Measurements from ENCODE around the gene ATP7B. TPM values are rescaled to one million over a fixed set of nuclear protein-coding genes. Genes with fewer than 3 reads are reported as not detected.

ATP7B gene
- polyA plus RNA-seq, 3 donors, result 0.39 to 0.44 TPM; not detected in 1

GRCh38 chr13:51921790-51922740, 89.2 kb downstream of the ATP7B start:
- 98% methylated on average over 5 of the region's 14 CpGs for WGBS (ENCODE audit: insufficient coverage)
- H3K9me3 Mint-ChIP-seq, result no peaks in the 10 kb centered on the region
- H3K27me3 ChIP-seq (ENCODE audit: control insufficient read depth in 2 of 2, insufficient read depth in 2 of 2, low read length in 2 of 2), result no peaks in the 10 kb centered on the region
- no peaks in the 10 kb centered on the region for H3K4me1 Mint-ChIP-seq
- H3K4me3 ChIP-seq (replicated peaks in 1 of 3; ENCODE audit: low read depth in 2 of 3, low read length in 3 of 3), result no peak overlapping the region
- H3K27ac ChIP-seq (ENCODE audit: low read depth in 1 of 2, low read length in 2 of 2), result no peak overlapping the region
- no peak overlapping the region for H3K27ac Mint-ChIP-seq
- no peak overlapping the region for H3K9ac ChIP-seq (ENCODE audit: insufficient read depth, low read length, poor library complexity, severe bottlenecking)
- DNase-seq, result no peak
- TF ChIP-seq CTCF (IDR thresholded peaks at IDR 0.05), result no peak
- no peaks in the 10 kb centered on the region for H4K20me1 ChIP-seq (ENCODE audit: insufficient read depth, low read length)
- H3K79me2 ChIP-seq (ENCODE audit: insufficient read depth, low read length), result no peaks in the 10 kb centered on the region
- no peak overlapping the region for H3K4me2 ChIP-seq (replicated peaks; ENCODE audit: extremely low read depth, low read length, poor library complexity, severe bottlenecking)
- peaks cover 0 to 5% (median 2%) of the 10 kb centered on the region in 3 donors for H3K27me3 Mint-ChIP-seq (ENCODE audit: low read depth in 3 of 3)
- no peak overlapping the region for H3K4me3 Mint-ChIP-seq
- no peaks in the 10 kb centered on the region for H3K36me3 Mint-ChIP-seq
- H2AFZ ChIP-seq (ENCODE audit: insufficient read depth, low read depth, low read length, poor library complexity, severe bottlenecking), result no peak overlapping the region
- intact Hi-C loops (cut with micrococcal nuclease), result no loop called here
- H3K4me1 ChIP-seq (ENCODE audit: control insufficient read depth in 1 of 2, insufficient read depth in 2 of 2, low read length in 2 of 2), result no peaks in the 10 kb centered on the region
- H3K9me3 ChIP-seq (replicated peaks in 1 of 2; ENCODE audit: control insufficient read depth in 1 of 2, insufficient read depth in 1 of 2, low read length in 2 of 2), result no peaks in the 10 kb centered on the region
- no peaks in the 10 kb centered on the region for H3K36me3 ChIP-seq (replicated peaks in 1 of 2; ENCODE audit: control insufficient read depth in 1 of 2, insufficient read depth in 2 of 2, low read length in 2 of 2)

GRCh38 chr13:51920786-51921185, 90.5 kb downstream of the ATP7B start:
- no peak overlapping the region for H2AFZ ChIP-seq (ENCODE audit: insufficient read depth, low read depth, low read length, poor library complexity, severe bottlenecking)
- WGBS (ENCODE audit: insufficient coverage), result 96% methylated on average over 3 of the region's 8 CpGs
- no peaks in the 10 kb centered on the region for H3K4me1 ChIP-seq (ENCODE audit: control insufficient read depth in 1 of 2, insufficient read depth in 2 of 2, low read length in 2 of 2)
- no peaks in the 10 kb centered on the region for H3K79me2 ChIP-seq (ENCODE audit: insufficient read depth, low read length)
- Mint-ChIP-seq H3K27ac (no peak overlapping the region), H3K4me3 (no peak overlapping the region), H3K27me3 (ENCODE audit: low read depth in 3 of 3) (peaks cover 0 to 3% (median 0%) of the 10 kb centered on the region in 3 donors), H3K4me1 (no peaks in the 10 kb centered on the region), H3K36me3 (no peaks in the 10 kb centered on the region), H3K9me3 (no peaks in the 10 kb centered on the region)
- H3K27me3 ChIP-seq (ENCODE audit: control insufficient read depth in 2 of 2, insufficient read depth in 2 of 2, low read length in 2 of 2), result no peaks in the 10 kb centered on the region
- H3K9ac ChIP-seq (ENCODE audit: insufficient read depth, low read length, poor library complexity, severe bottlenecking), result no peak overlapping the region
- no peaks in the 10 kb centered on the region for H3K36me3 ChIP-seq (replicated peaks in 1 of 2; ENCODE audit: control insufficient read depth in 1 of 2, insufficient read depth in 2 of 2, low read length in 2 of 2)
- no peaks in the 10 kb centered on the region for H4K20me1 ChIP-seq (ENCODE audit: insufficient read depth, low read length)
- no peak overlapping the region for H3K4me2 ChIP-seq (replicated peaks; ENCODE audit: extremely low read depth, low read length, poor library complexity, severe bottlenecking)
- intact Hi-C loops (cut with micrococcal nuclease), result no loop called here
- no peak overlapping the region for H3K27ac ChIP-seq (ENCODE audit: low read depth in 1 of 2, low read length in 2 of 2)
- no peak overlapping the region for H3K4me3 ChIP-seq (replicated peaks in 1 of 3; ENCODE audit: low read depth in 2 of 3, low read length in 3 of 3)
- no peaks in the 10 kb centered on the region for H3K9me3 ChIP-seq (replicated peaks in 1 of 2; ENCODE audit: control insufficient read depth in 1 of 2, insufficient read depth in 1 of 2, low read length in 2 of 2)
- TF ChIP-seq CTCF (IDR thresholded peaks at IDR 0.05), result no peak
- DNase-seq, result no peak
